Hepatocyte (in vitro differentiated cells): ENCODE data around the gene XPO1.

Experiments used
- CTCF ChIP-seq: fragments of 200-600 bp; sonication (generic); IDR thresholded peaks from 2 replicates; pipeline ENCODE4 v1.5.1; 2016; ENCODE audit warnings: antibody characterized with exemption, mild to moderate bottlenecking; ENCODE audit not compliant: poor library complexity
- EZH2 ChIP-seq: fragments of 200-600 bp; sonication (generic); IDR thresholded peaks from 2 replicates; pipeline ENCODE4 v1.6.1; 2016; ENCODE audit warnings: antibody characterized with exemption, mild to moderate bottlenecking, borderline replicate concordance

DNA sequence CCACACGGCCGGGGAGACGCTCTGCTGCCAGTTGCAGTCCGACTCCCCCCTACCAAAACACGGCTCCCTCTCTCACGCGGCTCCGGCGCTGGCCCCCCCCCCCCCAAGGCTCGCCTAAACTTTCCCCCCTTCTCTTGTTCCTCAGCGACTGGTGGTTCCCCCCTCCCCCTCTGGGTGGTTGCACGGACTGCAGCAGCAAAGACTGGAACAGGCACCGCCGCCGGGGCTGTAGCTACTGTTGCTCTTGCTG lies 281 bp downstream of the XPO1 start:
- TF ChIP-seq CTCF (no peak), EZH2 (no peak)
